Activated CD8-positive, alpha-beta memory T cell treated with anti-CD3 and anti-CD28 coated beads for 36 hours (primary cell): ENCODE results near the gene SH3GLB1. TPM values are rescaled to one million over a fixed set of nuclear protein-coding genes. Genes with fewer than 3 reads are reported as not detected.
"Not testable (repeated sequence)": the region's sequence is repeated elsewhere in the genome, so short reads cannot be mapped to it uniquely, and the experiment has no call there.

Source experiments
- CTCF ChIA-PET: fragments of 350-600 bp; sonication (Branson Sonifier 250); formaldehyde crosslinking; loops from one replicate; lab custom pipeline; 2021; ENCODE audit warnings: antibody characterized with exemption; lab: Charles Lee
- POLR2A ChIA-PET: fragments of 350-600 bp; sonication (Branson Sonifier 250); formaldehyde crosslinking; loops from one replicate; lab custom pipeline; 2021; ENCODE audit warnings: antibody characterized with exemption; lab: Charles Lee
- total RNA-seq, 2 experiments: library from RNA; stranded (reverse); gene quantifications; one replicate each; pipeline ENCODE4 v1.2.3, GENCODE V29; 2021

Gene SH3GLB1
- 10 to 100 TPM; 55.0 to 60.0 TPM for total RNA-seq

DNA sequence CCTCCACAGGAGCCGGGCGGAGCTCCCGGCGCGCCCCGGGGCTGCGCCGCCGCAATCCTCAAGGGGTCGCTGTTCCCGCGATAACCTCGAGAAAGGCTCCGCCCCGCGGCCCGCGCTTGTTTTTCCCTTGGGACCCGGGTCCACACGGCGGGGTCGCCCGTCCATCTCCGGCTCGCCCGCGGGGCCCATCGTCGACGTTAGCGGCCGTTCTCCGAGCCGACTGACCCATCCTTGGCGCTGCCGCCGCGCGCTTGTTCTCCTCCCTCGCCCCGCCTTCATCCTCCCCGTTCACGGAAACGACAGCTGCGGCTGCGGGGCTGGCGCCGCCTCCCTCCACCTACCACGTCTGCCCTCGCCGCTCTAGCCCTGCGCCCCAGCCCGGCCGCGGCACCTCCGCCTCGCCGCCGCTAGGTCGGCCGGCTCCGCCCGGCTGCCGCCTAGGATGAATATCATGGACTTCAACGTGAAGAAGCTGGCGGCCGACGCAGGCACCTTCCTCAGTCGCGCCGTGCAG, at the start of gene SH3GLB1:
Gene SH3GLB1 (plus strand): TSS at position 119 of the 514 bp plus-strand sequence. CDS start 324 bp downstream, at position 443.
- ChIA-PET POLR2A (interaction anchor here (0.6 to 2.4 kb wide), 9 partner anchors 10 to 1980 kb away, joined by 3 to 15 read pairs (median 4); partner anchors contain the start of genes HS2ST1, ODF2L and SELENOF), CTCF (interaction anchor here (0.6 to 3.3 kb wide), 14 partner anchors 9 to 308 kb away, joined by 3 to 14 read pairs (median 4); partner anchors contain the start of genes HS2ST1, ODF2L and SELENOF)

DNA sequence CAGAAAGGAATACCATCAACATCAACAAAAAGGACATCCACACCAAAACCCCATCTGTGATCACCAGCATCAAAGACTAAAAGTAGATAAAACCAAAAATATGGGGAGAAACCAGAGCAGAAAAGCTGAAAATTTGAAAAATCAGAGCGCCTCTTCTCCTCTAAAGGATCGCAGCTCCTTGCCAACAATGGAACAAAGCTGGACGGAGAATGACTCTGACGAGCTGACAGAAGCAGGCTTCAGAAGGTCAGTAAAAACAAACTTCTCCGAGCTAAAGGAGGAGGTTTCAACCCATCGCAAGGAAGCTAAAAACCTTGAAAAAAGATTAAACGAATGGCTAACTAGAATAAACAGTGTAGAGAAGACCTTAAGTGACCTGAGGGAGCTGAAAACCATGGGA, 46.0 kb upstream of the SH3GLB1 start:
- CTCF ChIA-PET, POLR2A ChIA-PET: not testable (repeated sequence)

DNA sequence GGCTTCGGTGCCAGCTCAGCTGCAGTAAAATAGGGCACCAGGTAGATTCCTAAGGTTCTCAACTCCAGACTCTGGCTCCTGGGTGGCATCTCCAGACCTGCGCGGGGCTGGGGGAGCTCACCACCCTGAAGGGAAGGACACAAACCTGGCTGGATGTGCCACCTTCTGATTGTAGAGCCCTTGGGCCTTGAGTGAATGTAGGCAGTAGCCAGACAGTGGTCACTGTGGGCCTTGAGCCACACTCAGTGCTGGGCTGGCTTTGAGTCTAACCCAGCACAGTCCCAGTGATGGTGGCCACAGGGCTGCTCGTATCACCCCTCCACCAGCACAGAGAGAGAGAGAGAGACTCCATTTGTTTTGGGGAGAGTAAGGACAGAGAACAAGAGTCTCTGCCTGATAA, 38.0 kb upstream of the SH3GLB1 start:
- CTCF ChIA-PET, result no interaction called here

DNA sequence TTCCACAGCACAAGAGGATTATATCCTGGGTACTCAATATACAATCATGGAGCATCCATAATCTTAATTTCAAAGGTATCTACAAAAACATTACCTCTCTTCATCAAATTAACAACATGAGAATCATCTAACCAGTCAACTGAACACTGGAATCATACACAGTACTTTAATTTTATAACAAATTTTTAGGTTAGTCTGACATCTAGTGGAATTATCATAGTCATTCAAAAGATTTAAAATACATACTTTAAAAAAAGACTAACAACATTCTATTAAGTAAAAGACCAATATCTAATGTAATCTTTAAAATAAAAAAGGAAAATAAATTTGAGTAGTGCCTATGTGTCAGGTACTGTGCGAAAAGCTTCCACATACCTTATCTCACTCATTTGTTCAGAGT, 16.8 kb upstream of the SH3GLB1 start:
- ChIA-PET CTCF (no interaction called here), POLR2A (no interaction called here)

More for the DNA sequence above, 38.0 kb upstream of the SH3GLB1 start:
- POLR2A ChIA-PET, result no interaction called here

DNA sequence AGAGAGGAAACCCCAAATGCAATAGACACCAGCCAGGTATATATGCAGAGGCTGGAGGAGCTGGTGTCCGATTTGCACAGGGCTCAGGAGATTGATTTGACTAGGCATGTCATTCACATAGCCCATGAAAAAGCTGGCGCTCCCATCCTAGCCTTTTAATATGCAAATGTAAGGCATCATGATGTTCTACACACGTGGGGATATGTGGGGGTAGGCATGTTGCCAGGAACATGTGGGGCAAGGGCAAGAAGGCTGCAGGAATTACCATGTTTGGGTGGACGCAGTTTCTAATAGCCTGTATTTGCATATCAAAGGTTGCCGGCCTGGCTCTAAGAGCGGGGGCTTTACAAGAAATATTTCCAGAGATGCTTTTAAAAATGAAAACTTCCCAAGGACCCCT, 11.7 kb upstream of the SH3GLB1 start:
- ChIA-PET POLR2A (no interaction called here), CTCF (no interaction called here)

DNA sequence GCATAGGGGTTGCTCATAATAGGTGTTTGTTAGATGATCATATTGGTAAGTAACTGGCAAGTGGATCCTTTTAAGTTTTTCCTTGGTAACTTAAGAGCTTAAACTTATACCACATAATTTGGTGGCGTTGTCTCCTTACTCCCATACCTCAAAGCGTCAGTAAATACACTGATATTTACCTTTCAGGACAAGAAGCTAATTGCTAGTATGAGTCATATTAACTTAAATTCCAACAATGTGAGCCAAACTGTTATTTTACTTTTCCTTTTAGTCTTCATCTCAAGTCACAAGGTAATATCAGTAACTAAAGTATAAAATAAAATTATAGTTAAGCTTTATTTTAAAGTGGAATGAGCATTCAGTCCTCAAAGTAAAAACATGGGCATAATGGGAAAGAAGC, 9.0 kb upstream of the SH3GLB1 start:
- POLR2A ChIA-PET, result no interaction called here
- CTCF ChIA-PET, result no interaction called here

DNA sequence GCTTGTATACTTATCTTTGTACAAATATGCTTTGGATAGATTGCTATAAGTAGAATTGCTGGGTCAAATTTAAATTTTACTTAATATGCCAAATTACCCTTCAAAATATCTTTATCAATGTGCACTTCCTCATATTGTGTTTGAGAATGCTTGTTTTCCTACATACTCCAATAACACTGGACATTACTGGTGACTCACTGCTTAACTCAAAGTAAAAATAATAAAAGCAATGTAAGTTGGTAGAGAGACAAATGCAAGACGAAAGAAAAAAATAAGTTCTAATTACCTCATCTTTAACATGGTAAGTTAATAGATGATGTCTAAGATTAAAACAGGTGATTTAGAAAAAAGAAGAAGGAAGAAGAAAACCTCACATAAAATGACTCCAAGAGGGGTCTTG, 7.9 kb upstream of the SH3GLB1 start:
- CTCF ChIA-PET, result no interaction called here
- POLR2A ChIA-PET, result no interaction called here

DNA sequence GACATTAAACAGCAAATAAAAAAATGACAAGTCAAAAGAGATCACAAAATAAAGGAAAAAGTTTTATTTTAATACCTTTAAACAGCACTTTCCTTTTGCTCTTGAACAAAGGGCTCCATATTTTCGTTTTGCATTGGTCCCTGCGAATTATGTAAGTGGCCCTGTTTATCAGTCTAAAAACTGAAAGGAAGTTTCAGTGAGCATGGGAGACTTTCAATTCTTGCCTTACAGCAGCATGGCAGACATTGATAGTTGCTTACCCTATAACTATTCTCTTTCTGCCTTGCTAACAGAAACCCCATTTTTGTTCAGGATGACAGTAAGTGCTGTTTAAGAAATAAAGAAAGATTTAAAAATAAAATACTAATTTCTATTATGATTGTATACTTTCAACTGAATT, 5.2 kb upstream of the SH3GLB1 start:
- CTCF ChIA-PET, result no interaction called here
- POLR2A ChIA-PET, result no interaction called here

DNA sequence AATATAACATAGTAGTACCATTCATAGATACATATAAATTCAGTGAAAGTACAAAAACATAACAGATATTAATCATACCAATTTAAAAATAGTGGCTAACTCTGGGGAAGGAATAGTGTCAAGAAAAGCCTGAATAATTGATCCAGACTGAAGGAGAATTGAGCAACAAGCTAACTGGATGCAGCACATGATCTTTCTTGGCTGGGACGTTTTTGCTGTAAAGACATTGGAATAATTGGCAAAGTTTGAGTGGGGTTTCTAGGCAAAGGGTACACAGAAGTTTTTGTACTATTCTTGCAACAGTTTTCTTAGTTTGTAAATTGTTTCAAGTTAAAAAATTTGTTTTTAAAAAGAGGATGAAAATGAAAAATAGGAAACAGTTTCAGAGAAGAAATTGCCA, 2.6 kb upstream of the SH3GLB1 start:
- POLR2A ChIA-PET, result no interaction called here

DNA sequence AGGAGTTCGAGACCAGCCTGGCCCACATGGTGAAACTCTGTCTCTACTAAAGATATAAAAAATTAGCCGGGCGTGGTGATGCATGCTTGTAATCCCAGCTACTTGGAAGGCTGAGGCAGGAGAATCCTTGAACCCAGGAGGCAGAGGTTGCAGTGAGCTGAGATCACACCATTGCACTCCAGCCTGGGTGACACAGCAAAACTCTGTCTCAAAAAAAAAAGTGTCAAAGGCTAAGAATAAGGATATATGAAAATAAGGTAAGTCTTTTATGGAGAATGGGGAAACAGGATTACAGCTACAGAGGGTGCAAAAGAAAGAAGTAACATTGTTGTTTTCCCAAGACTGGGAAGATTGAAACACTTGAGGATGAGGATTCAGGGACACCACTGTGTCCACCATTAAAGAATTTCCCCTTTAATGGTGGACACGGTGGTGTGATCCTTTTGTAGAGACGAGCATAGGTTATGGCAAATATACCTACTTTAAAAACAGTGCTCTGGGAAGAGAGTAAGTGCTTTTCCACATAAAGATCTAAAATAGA, 1.4 kb upstream of the SH3GLB1 start:
- CTCF ChIA-PET, result interaction anchor here (1.1 to 3.3 kb wide), 3 partner anchors 11 to 202 kb away, joined by 3 to 14 read pairs (median 8); no protein-coding TSS in a partner anchor
- POLR2A ChIA-PET, result interaction anchor here (2.4 kb wide), 1 partner anchor 211 kb away, joined by 15 read pairs; the partner anchor contains the start of genes HS2ST1 and SELENOF

More for the DNA sequence above, 2.6 kb upstream of the SH3GLB1 start:
- CTCF ChIA-PET, result no interaction called here

DNA sequence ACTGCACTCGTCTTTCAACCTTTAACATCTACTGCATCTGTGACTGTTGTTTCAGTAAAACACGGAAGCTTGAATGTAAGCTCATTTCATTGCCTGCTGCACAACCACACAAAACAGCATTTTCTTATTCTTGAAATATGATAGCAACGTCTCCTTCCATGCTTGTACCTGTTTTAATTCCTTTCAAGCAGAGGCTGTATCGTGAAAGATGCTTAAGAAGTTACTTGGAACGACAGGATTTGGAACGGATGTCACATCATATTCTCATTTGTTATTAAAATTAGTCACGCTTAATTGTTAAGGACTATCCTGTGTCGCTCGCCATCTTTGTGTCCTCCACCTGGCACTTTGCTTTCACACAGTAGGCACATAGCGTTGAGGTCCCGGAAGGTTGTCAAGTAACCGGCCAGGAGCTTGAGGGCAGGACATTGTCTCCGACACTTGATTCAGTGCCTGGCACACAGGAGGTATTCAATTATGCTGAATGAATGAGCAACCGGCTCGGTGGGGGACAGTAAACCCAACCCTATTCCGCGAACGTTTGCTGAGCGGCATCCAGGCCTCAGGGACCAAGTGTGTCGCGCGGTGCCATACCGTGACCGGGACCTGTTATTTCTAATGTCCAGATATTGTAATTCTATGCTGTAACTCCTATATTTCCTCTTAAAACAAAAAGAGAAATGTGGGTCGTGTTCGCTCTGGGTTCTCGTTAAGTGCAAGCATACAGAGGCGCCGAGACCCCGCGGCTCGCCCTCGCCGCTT, 499 bp upstream of the SH3GLB1 start:
- ChIA-PET POLR2A (interaction anchor here (0.6 to 2.4 kb wide), 9 partner anchors 10 to 1981 kb away, joined by 3 to 15 read pairs (median 4); partner anchors contain the start of genes HS2ST1, ODF2L and SELENOF), CTCF (interaction anchor here (0.6 to 3.3 kb wide), 13 partner anchors 10 to 307 kb away, joined by 3 to 14 read pairs (median 5); partner anchors contain the start of genes HS2ST1, ODF2L and SELENOF)

DNA sequence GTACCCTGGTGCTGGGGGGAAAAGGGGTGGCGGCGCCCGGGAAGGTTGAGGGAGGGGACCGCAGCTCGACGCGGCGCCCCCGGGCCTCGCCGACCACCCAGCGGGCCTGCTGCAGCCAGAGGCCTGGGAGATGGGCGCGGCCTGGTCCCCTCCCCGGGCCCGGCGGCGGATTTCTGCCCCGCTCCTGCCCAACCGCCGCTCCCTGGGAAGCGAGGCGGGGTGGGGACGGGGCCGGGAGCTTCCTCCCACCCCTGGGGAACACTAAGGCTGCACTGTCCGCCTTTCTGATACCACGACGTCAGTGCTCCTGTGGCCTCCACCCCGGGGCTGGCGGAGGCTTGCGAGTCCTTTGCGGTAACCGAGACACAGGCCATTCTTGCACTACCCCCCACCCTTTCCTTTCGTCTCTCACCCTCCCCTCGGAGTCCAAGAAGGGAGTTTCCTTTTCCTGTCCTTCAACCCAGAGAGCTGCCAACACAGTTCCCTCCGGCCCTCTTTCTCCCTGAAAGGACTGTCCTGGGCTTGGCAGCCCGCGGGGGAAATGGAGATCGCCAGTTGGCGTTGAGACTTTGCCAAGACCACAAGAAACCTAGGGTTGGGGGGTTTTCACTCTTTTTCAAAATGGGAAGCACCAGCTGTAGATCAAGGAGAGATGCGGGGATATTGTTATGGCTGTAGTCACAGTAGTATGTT, 742 bp downstream of the SH3GLB1 start:
- POLR2A ChIA-PET, result interaction anchor here (1.0 to 2.4 kb wide), 6 partner anchors 9 to 309 kb away, joined by 3 to 15 read pairs (median 4); partner anchors contain the start of genes HS2ST1, ODF2L and SELENOF
- CTCF ChIA-PET, result interaction anchor here (0.7 to 3.3 kb wide), 13 partner anchors 9 to 308 kb away, joined by 3 to 14 read pairs (median 4); partner anchors contain the start of genes HS2ST1, ODF2L and SELENOF

DNA sequence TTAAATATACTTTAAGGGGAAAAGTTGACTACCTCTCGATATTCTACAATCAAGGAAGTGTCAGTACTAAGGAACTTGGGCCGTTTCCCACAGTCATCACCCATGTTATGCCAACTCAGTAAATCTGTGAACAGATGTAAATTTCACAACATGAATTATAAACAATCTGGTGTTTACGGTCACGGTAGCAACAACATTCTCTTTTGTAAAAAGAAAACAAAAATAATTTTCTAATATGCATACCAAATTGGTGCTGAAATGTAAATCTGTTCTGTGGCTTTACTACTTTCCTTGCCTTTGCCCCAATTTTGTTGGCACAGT, 1.2 kb downstream of the SH3GLB1 start:
- ChIA-PET POLR2A (interaction anchor here (1.5 to 2.0 kb wide), 2 partner anchors 9 to 34 kb away, joined by 5 to 11 read pairs; no protein-coding TSS in a partner anchor), CTCF (interaction anchor here (1.3 to 3.3 kb wide), 3 partner anchors 14 to 209 kb away, joined by 4 to 14 read pairs (median 6); partner anchors contain the start of genes HS2ST1 and SELENOF)

DNA sequence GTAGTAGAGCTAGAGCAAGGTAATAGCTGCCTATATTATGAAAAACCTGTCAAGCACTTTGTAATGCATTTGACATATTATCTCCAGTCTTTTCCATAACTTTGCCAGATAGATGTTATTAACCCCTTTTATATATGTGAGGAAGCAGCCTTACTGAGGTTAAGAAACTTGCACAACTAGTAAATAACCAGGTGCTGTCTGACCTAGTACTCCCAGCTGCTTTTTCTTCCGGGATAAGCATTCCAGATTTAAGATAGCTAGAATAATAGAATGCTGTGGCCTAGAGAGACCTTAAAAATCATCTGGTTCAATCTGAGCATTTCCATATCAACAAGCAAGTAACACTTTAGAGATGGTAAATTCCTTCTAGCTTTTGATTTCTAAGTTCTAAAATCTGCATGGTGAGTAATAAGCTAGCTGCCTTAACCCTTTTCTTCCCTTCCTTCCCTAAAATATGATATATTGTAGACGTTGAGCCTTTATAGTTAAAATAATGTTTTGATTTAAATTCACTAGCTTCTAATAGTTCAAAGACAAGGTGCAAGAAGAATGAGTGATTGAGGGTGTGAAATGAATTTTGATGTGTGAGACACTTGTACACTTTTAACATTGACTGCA, 1.8 kb downstream of the SH3GLB1 start:
- ChIA-PET CTCF (interaction anchor here (1.3 to 3.3 kb wide), 2 partner anchors 205 to 209 kb away, joined by 4 to 14 read pairs; partner anchors contain the start of genes HS2ST1 and SELENOF), POLR2A (no interaction called here)

DNA sequence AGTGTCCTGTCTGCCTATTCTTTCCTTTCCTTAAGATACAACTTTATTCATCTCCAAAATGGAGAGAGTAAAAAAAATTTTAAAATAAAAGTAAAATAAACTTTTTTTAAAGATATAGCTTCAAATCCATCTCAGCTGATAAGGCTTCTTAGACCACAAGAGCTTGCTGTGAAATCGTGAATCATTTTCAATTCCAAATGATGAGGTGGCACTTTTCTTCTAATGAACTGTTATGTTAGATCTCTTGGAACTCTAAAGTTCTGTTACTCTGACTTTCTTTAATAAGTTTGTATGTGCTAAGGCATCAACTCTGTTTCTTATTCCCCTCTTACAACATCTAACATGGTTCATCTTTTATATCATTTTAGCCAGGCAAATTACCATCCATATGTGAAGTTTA, 4.5 kb downstream of the SH3GLB1 start:
- POLR2A ChIA-PET, result no interaction called here
- CTCF ChIA-PET, result no interaction called here

DNA sequence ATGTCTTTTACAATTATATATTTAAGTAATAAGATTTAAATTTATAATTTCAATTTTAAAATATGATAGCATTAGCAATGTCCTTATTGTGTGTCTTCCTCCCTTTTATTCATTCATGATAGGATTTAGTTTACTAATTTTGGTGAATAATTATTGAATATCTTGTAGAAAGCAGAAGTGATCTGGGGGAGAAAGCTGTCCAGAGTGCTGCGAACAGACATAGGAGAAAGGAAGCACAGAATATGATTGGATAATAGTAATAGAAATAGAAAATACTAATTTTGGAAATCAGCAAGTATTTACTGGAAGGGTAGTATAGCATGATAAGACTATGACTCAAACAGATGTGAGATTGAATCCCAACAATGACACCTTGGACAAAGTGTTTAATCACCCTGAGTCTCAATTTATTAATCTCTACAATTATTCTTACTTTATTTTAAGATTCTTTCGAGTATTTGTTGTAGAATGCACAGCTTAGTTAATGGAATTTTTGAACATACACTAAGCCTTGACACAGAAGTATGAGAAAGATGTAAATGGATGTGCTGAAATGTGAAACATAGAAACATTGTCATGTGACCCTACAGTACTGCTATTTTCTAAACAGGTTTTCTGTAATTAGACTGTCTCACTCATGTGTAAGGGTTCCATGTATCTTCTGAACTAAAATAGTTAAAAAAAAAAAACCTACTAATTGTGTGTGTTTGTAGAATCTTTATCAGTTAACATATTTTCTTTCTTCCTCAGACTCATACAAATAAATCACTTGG, 7.9 kb downstream of the SH3GLB1 start:
- CTCF ChIA-PET, result no interaction called here
- POLR2A ChIA-PET, result no interaction called here

DNA sequence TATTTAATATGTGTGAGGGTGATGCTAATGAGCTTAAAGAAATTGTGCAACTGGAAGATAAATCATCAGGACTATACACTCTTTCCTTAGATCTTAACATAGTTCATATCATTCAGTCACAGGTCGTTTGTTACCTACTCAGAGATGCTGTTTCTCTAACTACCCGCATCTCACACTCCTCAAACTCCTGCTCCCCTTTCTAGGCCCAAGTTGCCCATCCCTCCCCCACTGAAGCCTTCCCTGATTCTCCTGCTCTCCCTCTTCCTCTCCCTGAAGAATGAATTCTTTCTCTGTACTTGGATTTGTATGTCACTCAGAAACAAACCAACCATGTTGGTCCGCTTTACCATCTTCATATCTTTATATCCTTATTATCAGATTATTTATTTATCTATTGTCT, 9.1 kb downstream of the SH3GLB1 start:
- ChIA-PET CTCF (interaction anchor here (1.8 kb wide), 1 partner anchor 9 kb away, joined by 8 read pairs; the partner anchor contains the start of gene SH3GLB1), POLR2A (interaction anchor here (3.1 kb wide), 1 partner anchor 9 kb away, joined by 11 read pairs; the partner anchor contains the start of gene SH3GLB1)

DNA sequence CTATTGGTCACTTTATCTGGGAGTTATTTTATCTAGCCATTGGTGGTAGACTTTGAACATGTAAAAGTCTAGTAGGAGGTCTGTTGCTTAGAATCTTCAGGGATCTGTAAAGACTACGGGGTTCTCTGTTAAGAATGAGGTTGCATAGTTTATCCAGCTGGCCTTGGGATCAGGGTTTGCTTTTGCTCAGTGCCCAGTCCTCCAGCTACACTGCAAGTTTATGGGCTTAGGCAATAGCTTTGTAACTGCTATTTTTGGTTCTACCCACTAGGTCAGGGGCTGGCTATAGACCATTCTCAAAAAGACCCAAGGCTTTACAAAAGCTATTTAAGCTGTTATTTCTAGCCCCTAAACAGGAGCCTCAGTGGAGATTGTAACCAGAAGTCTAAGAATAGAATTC, 9.8 kb downstream of the SH3GLB1 start:
- POLR2A ChIA-PET, result interaction anchor here (3.1 kb wide), 1 partner anchor 9 kb away, joined by 11 read pairs; the partner anchor contains the start of gene SH3GLB1
- CTCF ChIA-PET, result interaction anchor here (1.8 kb wide), 1 partner anchor 10 kb away, joined by 8 read pairs; the partner anchor contains the start of gene SH3GLB1
